OCI-LY1 (cell line): ENCODE results near the gene BCAP31.
A peak's percentile ranks its signal among the peaks of the same experiment; 100 is the strongest.

Experiments
- CTCF ChIP-seq: fragments of 200-600 bp; sonication (generic), shearing (Covaris generic); IDR thresholded peaks from 2 replicates; pipeline ENCODE4 v1.5.1; 2017; ENCODE audit warnings: mild to moderate bottlenecking, antibody characterized with exemption, low read length, moderate library complexity, mixed read lengths
- EZH2 ChIP-seq: fragments of 200-600 bp; sonication (generic), shearing (Covaris generic); IDR thresholded peaks from 2 replicates; pipeline ENCODE4 v1.8.0; 2017; ENCODE audit warnings: borderline replicate concordance, mixed run types, mild to moderate bottlenecking, antibody characterized with exemption, low read length, moderate library complexity, mixed read lengths

- TF ChIP-seq CTCF: peak; percentile 24; the same call in 1 of the 2 replicates
- no peak for TF ChIP-seq EZH2
These were observed 49.0 kb upstream of the BCAP31 start for GRCh38 chrX:153773218-153773611.
